ENCODE measurements around the gene C1orf35.
A peak's percentile ranks its signal among the peaks of the same experiment; 100 is the strongest.

C1orf35 gene

DNA sequence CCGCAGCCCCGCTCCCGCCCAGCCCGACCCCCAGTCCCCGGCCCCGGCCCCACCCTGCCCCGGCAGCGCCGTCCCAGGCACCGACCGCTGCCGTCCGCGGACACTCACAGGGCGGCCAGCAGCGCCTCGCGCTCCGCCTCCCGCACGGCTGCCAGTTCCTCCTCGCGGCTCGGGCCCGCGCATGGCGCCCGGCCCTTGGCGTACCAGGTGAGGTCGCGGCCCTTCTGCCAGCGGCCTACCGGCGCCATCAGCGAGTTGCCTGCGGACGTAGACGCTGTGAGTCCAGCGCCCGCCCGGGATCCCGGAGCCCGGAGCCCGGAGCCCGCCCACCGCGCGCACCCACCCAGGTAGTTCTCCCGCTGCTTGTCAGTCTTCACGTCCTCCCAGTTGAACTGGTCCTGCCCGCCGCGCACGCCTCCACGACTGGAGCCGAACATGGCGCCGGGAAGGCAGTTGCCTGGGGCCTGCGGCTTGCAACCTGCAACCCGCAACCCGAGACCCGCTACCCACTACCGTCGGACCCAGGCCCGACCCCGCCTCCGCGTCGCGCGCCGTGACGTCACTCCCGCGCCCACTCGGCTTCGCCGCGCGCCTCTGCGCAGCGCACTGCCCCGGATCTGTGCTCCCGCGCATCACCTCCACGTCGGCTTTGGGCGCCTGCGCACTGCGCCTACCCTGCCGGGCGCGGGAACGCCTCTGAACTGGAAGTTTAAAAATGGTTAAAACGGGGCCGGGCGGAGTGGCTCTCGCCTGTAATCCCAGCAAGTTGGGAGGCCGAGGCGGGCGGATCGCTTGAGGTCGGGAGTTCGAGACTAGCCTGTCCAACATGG lies at the start of gene C1orf35:
C1orf35 (minus strand) TSS at position 535 of the 830 bp plus-strand sequence; CDS start at position 437, 98 bp downstream.
- peak; percentile 96 for DNase-seq

DNA sequence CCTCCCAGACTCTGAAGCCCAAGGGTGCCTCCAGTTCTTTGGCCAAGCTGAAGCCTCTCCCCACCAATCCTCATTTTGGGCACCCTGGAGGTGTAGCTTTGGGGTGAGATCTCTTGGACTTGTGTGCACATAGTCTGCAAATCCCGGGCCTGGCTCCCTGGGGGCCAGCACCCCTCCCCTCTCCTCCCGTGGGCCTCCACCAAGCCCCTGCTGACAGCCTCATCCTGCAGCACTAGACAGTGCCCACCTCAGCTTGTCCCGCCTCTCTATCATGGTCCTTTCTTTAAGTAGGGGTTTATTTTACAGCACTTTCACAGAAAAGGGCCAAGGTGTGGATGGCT lies 49.8 kb upstream of the C1orf35 start:
- no peak for DNase-seq

DNA sequence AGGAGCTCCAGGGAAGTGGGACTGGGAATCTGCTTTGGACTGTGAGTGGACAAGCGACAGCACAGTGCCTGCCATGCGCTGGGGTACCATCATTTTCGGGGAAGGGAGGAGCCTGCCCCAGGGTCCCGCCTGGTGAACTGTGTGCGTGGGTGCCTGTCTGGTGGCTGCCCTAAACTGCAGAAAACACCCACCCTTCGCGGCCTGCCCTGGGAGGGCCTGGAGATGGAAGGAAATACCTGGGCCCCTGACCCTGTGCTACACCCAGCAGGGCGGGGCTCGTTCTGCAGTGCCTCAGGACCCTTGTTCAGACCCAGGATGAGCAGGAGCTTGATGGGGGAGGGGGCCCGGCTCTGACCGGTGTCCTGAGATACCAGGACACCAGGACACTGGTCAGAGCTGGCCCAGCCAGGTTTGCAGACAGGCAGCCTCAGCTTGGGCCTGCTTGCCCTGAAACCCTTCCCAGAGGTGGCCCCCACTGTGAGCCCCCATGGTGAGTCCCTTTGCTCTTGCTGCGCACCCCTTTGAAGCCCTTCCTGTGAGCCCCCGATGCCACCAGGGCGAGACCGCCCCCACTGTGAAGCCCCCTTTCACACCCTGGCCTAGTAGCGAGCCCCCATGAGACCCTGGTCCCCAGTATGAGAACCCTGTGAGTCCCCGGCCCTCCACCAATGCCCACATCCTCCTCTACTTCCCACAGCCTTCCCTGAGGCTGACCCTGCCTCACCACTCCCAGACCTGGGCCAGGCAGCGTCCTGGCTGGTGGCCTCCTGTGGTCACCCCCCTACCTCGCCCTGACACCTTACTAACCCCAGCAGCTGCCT lies 49.2 kb upstream of the C1orf35 start:
- DNase-seq: no peak

DNA sequence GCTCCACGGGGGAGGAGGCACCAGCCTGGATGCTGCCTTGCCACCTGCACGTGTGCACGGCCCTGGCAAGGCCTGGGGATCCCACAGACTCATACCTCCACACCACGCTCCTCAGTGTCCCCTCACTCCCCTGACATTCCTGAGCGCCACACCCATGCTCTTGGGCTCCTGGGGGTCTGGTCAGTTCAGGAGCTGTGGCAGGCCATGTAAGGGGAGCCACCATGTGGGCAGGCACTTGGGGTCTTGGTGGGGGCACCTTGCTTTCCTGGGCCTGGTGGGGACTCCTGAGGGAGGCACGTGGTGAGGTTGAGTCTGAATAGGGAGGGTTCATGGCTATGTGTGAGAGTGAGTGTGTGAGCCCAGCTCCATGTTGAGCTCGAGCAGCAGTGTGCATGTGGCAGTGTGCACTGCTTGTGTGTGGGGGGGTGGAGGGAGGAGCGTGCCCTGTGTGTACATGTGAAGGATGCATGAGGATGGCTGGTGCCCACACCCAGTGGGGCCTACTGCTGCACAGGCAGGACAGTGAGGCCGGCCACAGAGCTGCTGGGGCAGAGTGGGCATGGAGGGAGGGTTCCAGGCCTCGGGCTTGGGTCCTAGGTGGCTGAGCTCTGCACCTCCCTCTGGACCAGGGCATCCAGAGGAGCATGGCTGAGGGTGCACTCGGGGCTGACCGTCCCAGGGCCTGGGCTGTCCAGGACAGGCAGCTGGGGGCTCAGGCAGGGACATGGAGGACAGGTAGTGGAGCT lies 48.2 kb upstream of the C1orf35 start:
- no peak for DNase-seq

DNA sequence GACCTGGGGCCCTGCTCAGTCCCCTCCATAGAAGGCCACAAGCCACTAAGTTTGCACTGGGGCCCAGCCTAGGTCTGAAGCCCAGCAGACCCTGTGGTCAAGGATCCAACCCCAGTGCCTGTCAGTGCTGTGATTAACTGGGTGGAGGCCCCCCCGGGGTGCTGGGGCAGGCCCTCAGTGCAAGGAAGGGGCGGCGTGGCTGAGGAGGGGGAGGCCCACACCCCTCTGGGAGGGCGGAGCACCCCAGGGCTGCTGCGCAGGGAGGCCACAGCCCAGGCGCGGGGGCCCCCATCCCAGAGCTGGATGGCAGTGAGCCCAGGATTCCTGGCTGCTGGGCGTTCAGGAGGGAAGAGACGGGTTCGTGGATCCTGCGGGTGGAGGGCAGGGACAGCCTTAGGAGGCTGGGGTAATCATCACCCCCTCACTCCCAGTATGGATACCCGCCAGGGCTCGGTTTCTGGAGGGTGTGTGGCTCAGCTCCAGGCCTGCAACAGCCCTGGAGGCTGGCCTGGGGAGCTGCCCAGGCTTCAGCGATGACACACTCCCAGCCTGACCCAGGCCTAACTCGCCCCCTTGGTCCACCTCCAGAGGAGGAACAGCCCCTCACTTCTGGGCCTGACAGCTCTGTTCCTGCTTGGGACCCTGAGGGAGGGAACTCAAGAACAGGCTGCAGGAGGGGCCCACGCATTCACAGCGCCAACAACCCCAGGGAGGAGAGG lies 47.5 kb upstream of the C1orf35 start:
- no peak for DNase-seq

DNA sequence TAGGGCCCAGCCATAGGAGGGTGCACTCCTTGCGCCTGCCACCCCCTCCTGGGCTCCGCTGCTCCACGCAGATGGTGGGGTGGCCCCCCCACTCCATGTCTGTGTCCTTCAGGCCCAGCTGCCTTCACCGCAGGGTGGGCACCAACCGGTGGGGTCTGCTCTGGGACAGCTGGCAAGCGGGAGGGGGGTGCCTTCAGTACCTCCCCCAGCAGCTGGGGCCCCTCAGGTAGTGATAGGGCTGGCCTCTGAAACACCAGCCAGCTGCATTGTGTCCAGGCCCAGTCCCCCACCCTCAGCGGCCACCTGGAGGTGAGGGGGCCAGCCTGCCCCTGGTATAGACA lies 47.0 kb upstream of the C1orf35 start:
- no peak for DNase-seq

DNA sequence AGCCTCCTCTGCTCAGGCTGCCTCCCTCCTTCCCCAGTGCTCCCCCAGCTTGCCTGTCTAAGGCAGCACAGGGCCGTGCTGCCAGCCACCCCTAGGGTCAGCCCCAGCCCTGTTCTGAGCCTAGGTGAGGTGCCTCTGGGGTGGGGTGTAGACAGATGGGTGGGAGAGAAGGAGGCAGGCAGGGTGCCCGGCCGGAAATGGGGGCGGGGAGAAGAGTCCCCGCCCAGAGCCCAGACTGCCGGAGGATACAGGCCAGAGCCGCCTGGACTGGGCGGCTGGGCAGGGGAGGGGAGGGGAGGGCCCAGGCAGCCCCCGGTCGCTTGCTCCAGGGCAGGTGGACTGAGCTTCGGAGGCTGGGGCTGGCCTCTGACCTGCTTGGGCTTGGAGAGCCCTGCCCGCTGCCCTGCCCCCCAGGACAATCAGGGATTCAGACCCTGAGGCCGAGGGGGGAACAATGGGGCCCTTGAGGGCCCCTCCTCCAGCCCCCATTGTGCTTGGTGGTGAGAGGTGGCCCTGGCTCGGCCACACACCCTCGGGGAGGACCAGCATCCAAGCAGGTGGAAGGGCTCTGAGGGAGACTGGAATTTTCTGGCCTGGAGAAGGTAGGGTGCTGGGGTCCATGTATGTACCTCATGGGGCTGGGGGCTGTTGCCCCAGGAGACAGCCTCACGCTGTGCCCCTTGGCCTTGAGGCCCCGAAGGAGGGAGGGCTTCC lies 46.4 kb upstream of the C1orf35 start, which contains the start of gene GJC2:
GJC2 (plus strand) TSS at position 525 of the 714 bp plus-strand sequence. CDS start 7,829 bp downstream, outside the sequence.
- no peak for DNase-seq

DNA sequence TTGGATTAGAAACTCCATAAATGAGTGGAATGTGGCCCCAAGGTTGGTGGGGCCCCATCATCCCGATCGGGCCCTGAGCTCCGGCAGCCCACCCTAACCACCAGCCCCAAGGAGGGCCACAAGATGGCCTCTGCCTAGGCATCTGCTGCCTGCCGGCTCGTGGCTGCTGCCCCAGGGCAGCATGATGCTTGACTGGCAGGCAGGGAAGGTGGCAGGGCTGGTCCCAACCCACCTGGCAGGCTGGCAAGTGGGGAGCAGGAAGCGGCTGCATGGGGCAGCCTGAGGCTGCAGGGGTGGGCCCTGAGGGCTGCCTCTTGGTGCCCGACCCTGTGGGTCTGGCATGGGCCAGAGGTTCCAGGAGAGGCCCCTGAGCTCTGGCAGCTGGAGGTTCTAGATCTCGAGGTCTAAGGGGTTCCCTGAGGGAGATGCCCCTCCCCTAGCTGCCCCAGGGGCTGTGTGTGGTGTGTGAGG lies 45.8 kb upstream of the C1orf35 start:
- no peak for DNase-seq

DNA sequence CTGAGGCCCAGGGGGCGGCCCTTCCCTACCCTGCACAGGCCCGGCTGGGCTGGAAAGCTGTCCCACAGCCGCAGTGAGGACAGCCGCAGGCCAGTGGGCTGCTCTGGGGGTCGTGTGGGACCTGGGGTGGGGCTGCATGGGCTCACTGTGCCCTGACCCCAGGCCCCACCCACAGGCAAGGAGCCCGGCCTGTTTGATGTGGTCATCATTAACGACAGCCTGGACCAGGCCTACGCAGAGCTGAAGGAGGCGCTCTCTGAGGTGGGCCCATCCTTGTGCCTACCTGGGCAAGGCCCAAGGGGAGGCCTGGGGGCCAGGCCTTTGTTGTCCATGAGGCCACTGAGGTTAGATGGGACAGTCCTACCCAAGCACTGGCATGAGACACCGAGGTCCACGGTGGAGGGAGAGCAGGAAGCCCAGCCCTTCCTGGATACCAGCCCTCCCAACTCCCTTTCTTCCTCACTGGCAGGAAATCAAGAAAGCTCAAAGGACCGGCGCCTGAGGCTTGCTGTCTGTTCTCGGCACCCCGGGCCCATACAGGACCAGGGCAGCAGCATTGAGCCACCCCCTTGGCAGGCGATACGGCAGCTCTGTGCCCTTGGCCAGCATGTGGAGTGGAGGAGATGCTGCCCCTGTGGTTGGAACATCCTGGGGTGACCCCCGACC lies 45.2 kb upstream of the C1orf35 start:
- no peak for DNase-seq

DNA sequence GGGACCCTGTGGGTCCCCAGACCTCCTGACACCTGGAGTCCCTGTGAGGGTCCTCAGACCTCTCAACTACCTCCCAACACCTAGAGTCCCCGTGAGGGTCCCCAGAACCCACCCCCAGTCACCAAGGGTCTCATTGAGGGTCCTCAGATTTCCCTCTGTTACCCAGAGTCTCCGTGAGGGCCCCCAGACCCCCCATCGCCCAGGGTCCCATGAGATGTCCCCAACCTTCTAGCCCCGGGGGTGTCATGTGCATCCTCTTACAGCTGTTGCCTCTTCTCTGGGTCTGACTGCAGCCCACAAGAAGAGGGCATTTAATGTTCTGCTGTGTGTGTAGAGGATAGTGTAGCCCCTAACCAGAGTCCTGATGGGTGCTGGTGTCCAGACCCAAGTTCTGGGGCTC lies 44.6 kb upstream of the C1orf35 start:
- no peak for DNase-seq

DNA sequence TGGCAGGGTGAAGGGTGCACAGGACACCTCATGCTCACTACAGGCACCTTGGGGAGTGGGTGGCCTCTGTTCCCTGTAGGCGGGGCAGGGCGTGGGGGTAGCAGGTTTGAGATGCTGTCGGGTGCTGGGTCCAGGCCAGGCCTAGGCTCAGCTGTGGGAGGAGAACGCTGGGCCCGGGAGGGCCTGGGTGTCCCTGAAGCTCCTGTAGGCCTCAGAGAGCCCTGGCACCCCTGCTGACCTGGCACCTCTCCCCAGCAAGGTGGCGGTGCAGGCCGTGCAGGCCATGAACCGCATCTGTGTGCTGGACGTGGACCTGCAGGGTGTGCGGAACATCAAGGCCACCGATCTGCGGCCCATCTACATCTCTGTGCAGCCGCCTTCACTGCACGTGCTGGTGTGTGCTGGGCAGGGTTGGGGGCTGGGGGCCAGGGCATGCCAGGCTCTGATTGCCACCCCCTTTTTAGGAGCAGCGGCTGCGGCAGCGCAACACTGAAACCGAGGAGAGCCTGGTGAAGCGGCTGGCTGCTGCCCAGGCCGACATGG lies 44.1 kb upstream of the C1orf35 start:
- DNase-seq: no peak

DNA sequence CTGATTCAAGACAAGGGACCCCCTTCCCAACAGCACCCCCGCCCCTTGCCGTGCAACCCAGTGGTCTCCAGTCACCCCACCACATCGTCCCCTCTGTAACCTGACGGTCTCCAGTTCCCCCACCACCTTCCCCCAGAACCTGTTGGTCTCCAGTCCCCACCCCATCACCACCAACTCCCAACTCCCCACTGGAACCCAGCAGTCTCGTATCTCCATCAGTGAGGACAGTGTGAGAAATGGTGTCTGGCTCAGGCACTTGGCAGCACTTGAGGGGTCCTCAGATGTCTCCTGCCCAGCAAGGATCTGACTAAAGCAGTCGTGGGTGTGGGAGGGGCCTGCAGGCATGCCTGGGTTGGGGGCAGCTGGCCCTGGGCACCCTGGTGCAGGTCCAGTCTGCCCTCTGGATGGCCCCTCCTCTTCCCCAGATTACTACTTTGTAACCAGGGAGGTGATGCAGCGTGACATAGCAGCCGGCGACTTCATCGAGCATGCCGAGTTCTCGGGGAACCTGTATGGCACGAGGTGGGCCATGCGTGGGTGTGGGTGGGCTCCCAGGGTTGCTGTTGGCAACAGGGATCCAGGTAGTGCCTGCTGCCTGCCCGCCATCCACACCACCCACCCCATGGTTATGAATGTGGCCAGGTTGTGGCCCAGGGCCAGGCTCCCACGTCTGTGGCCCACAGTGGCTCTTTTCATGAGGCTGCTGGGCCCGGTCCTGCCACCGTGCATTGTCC lies 43.5 kb upstream of the C1orf35 start:
- DNase-seq: no peak

DNA sequence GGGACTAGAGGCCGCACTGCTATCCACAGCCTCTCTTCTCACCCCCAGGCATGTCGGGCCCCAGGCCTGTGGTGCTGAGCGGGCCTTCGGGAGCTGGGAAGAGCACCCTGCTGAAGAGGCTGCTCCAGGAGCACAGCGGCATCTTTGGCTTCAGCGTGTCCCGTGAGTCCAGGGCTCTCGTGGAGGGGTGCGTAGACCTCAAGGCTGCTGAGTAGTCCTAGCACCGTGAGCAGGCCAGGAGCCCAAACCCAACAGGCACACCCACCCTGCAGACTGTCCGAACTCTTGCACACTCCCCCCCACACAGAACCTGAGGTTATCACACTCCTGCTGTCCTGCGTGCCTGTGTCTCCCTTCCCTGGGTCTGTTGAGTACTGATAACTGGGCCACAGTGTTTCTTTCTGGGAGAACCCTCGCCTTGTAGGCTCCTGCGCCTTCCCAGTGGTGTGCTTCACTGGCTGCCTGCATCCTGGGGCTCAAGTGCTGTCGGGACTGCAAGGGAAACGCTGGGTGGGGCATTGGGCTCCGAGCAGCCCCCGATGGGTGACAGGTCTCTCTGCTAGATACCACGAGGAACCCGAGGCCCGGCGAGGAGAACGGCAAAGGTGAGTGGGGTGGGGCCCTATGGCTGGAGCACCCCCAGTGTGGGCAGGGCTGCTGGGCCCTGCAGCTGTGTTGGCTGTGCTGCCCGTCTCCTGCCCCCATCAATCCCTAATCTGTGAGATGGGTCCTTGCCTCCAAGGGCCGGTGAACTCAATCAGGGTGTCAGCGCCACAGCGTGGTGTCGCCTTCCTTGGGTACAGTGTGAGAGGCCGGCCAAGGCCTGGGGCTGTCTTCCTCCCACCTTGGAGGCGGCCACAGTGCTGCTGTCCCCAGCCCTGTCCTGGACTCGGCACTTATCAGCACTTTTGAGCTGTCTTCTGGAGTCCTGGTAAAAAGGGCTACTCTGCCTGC lies 42.6 kb upstream of the C1orf35 start:
- DNase-seq: peak; percentile 84

DNA sequence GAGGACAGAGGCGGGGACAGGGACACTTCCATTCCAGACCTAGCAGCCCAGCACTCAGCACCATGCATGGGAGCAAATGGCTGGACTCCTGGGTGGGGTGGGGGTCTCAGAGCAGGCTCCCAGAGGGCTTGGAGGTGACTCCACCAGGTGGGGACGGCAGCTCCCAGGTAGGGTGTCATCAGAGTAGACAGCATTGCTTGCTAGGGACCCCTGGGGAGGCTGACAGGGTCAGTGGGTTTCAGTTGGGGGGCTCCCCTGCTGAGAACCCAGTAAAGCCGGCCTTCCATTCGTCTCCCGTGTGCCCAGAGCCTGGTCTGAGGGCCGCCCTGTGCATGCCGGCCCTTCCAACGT lies 41.8 kb upstream of the C1orf35 start:
- DNase-seq: no peak

DNA sequence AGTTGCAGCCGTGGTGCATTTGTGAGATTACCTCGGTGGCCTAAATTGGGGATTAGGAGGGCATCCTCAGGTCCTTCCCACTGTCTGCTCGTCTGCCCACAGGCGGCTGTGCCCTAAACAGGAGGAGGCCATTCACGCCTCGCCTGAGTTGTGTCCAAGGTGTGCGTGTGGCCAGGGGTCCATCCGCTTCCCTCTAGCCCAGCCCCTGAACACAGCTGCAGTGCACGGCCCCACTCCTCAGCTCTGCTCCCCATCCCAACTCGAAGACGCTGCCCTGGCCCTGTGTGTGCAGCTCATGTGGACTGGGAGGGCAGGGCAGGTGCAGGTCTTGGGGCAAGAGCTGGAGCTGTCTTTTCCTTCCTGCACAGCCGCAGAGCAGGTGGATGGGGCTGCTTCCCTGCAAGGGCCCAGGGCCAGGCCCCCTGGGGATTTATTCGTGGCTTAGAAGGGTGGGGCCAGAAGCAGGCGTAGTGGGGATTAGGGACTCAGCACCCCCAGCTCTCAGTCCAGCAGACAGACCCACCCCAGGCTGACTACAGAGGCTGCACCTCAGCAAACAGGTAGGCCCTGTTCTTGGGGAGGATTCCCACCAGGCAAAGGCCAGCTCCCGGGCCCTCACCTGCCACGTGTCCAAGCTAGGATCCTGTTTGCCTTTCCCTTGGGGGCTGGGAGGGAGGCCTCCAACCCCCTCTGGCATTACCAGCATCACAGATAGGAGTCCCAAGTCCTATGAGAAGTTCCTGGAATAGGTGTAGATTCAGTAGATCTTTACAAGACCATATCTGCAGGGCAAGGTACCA lies 41.3 kb upstream of the C1orf35 start:
- no peak for DNase-seq

DNA sequence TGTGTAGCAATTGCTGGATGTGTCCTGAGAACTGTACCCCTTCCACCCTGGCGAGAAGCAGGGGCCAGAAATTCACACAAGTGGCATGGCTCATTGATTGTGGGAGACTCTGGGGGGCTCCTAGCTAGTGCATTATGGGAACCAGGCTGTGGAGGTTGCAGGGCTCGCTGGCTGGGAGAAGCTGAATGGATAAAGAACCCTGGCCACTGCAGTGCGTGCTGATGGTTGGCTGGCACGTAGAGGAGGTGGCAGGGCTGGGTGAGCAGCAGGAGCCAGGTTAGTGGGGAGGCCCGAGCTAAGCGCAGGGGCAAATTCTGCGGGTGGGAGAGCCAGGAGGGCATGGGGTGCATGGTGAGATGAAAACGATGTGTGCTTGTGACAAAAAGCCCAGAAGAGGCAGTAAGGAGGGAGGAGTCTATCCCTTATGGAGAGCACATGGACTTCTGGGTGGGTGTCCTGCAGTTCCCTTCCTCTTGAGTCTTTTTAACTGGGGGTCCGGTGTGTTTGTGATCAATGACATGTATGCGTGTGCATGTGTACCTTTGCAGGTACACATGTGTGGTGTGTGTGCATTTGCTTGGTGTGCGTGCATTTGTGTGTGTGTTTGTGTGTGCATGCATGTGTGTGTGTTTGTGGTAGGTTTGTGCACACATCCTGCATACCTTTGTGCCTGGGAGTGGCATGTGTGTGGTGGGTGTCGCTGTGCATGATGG lies 40.5 kb upstream of the C1orf35 start:
- DNase-seq: no peak

DNA sequence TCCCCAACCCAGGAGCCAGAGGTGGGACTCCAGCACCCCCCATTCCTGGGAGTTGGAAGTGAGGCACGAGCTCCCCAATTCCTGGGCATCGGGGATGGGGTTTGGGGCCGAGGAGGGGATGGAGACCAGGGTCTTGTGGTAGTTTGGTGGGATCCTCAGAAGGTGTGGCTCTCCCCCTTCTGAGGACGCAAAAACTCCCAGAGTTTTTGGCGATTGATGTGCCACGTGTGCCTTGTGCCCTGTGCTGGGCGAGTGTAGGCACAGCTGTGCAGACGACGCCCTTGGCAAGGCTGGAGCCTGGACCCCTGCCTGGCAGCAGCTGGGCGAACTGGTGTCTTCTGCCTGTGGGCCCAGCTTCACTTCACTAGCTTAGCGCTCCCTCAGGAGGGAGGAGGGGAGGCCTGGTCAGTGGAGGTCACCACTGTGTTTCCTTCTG lies 39.6 kb upstream of the C1orf35 start:
- DNase-seq: no peak

Measured in hematopoietic multipotent progenitor cell treated with erythropoietin and hydrocortisone succinate and interleukin-3 and kit ligand, for 6 days (in vitro differentiated cells).